PC-9 (cell line): ENCODE measurements around the gene FICD. TPM values are rescaled to one million over a fixed set of nuclear protein-coding genes. Genes with fewer than 3 reads are reported as not detected.

Experiments used
- BruUV-seq: library from RNA; stranded (reverse); fragments of 400-500 nt; replicated peaks from 2 replicates; lab custom pipeline; 2021; lab: Mats Ljungman, UMichigan
- CTCF ChIA-PET: fragments of 300-600 bp; sonication (Branson Sonifier 250); formaldehyde crosslinking; loops from one replicate; lab custom pipeline; 2022; ENCODE audit warnings: antibody characterized with exemption; lab: Charles Lee
- POLR2A ChIA-PET: fragments of 300-600 bp; sonication (Branson Sonifier 250); formaldehyde crosslinking; loops from one replicate; lab custom pipeline; 2022; ENCODE audit warnings: antibody characterized with exemption; ENCODE audit not compliant: unreplicated experiment; lab: Charles Lee
- DNase-seq, 2 experiments: peaks; one replicate each; pipeline versions ENCODE4 v3.0.0 to v3.0.0-alpha.2; 2015 to 2022; ENCODE audit warnings: mixed read lengths in 1 of 2
- H2AFZ ChIP-seq: fragments of 200-600 bp; sonication (generic); 2 replicates; pipeline ENCODE4 v1.8.1; 2017; ENCODE audit warnings: antibody characterized with exemption
- H3F3A ChIP-seq: fragments of 200-600 bp; sonication (generic); 2 replicates; pipeline ENCODE4 v1.8.1; 2017; ENCODE audit warnings: antibody characterized with exemption, mild to moderate bottlenecking, low read depth; ENCODE audit not compliant: insufficient read depth
- H3K27ac ChIP-seq: fragments of 200-600 bp; sonication (generic); 2 replicates; pipeline ENCODE4 v1.6.1; 2016; ENCODE audit warnings: mixed run types
- H3K27me3 ChIP-seq: fragments of 200-600 bp; sonication (generic); 2 replicates; pipeline ENCODE4 v1.6.1; 2016; ENCODE audit warnings: low read depth, mixed run types; ENCODE audit not compliant: insufficient read depth
- H3K36me3 ChIP-seq: fragments of 200-600 bp; sonication (generic); 2 replicates; pipeline ENCODE4 v1.6.1; 2016; ENCODE audit warnings: low read depth, mixed run types
- H3K4me1 ChIP-seq: fragments of 200-600 bp; sonication (generic); replicated peaks from 2 replicates; pipeline ENCODE4 v1.6.1; 2016; ENCODE audit warnings: mixed run types; ENCODE audit not compliant: insufficient read depth
- H3K4me2 ChIP-seq: fragments of 200-600 bp; sonication (generic); 2 replicates; pipeline ENCODE4 v1.6.1; 2017; ENCODE audit warnings: mixed run types
- H3K4me3 ChIP-seq: fragments of 200-600 bp; sonication (generic); 2 replicates; pipeline ENCODE4 v1.6.1; 2016; ENCODE audit warnings: mixed run types
- H3K79me2 ChIP-seq: fragments of 200-600 bp; sonication (generic); 2 replicates; pipeline ENCODE4 v1.6.1; 2017; ENCODE audit warnings: low read depth, mixed run types
- H3K9me2 ChIP-seq: fragments of 200-600 bp; sonication (generic); 2 replicates; pipeline ENCODE4 v1.8.1; 2017; ENCODE audit warnings: mild to moderate bottlenecking; ENCODE audit not compliant: insufficient read depth
- H3K9me3 ChIP-seq: fragments of 200-600 bp; sonication (generic); 2 replicates; pipeline ENCODE4 v1.8.1; 2016; ENCODE audit warnings: low read depth; ENCODE audit not compliant: insufficient read depth
- H4K20me1 ChIP-seq: fragments of 200-600 bp; sonication (generic); 2 replicates; pipeline ENCODE4 v1.8.1; 2017; ENCODE audit not compliant: insufficient read depth
- EZH2 ChIP-seq: fragments of 200-600 bp; sonication (generic); IDR thresholded peaks from 2 replicates; pipeline ENCODE4 v1.8.0; 2017; ENCODE audit warnings: antibody characterized with exemption, low read depth
- intact Hi-C: fragments of 100-400 bp; cut with micrococcal nuclease; formaldehyde crosslinking; loops from one replicate; pipeline ENCODE4 v1.10.0; 2022; ENCODE audit not compliant: unreplicated experiment
- total RNA-seq: library from RNA; stranded (reverse); gene quantifications from 2 replicates; pipeline ENCODE4 v1.2.3, GENCODE V29; 2021
- TF ChIP-seq, protein P1 (sequence below): fragments of 200-600 bp; sonication (generic); conservative IDR thresholded peaks from 2 replicates; pipeline ENCODE4 v1.6.1; 2017; ENCODE audit warnings: mixed run types, antibody characterized with exemption, mild to moderate bottlenecking, moderate library complexity

Gene FICD
- total RNA-seq, 1 experiment from 2014 or later, result 1.9 TPM

DNA sequence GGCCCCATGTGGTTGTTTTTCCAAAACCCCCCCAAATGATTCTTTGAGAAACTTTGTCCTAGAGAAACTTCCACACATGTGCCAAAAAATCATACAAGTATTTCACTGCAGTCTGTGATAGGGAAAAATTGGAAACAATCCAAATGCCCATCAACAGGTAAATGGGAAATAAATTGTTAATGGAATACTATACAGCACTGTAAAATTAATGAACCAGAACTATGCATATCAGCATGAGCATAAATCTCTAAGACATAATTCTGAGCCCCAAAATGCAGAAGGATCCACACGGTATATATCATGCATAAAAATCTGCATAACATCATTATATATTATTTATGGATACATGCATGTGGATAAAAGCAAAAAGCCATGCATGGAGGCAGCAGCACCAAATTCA is 5.3 kb upstream of the FICD start:
- Histone ChIP-seq H3F3A (peaks cover 4% of the 10 kb centered on the region; the same call in 1 of the 2 replicates), H3K4me2 (no peak overlapping the region), H3K4me1 (0 out of 2 replicates have a peak, but pooled peaks cover 5% of the 10 kb centered on the region), H3K27me3 (peaks cover 17% of the 10 kb centered on the region), H3K27ac (no peak overlapping the region), H3K9me2 (no peaks in the 10 kb centered on the region), H3K4me3 (no peak overlapping the region), H3K36me3 (no peaks in the 10 kb centered on the region), H3K9me3 (no peaks in the 10 kb centered on the region), H2AFZ (no peak overlapping the region), H3K79me2 (no peaks in the 10 kb centered on the region), H4K20me1 (no peaks in the 10 kb centered on the region)
- TF ChIP-seq EZH2, result no peak
- TF ChIP-seq, protein P1, sequence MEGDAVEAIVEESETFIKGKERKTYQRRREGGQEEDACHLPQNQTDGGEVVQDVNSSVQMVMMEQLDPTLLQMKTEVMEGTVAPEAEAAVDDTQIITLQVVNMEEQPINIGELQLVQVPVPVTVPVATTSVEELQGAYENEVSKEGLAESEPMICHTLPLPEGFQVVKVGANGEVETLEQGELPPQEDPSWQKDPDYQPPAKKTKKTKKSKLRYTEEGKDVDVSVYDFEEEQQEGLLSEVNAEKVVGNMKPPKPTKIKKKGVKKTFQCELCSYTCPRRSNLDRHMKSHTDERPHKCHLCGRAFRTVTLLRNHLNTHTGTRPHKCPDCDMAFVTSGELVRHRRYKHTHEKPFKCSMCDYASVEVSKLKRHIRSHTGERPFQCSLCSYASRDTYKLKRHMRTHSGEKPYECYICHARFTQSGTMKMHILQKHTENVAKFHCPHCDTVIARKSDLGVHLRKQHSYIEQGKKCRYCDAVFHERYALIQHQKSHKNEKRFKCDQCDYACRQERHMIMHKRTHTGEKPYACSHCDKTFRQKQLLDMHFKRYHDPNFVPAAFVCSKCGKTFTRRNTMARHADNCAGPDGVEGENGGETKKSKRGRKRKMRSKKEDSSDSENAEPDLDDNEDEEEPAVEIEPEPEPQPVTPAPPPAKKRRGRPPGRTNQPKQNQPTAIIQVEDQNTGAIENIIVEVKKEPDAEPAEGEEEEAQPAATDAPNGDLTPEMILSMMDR, result no peak
- intact Hi-C loops, result loop anchor here (5.0 to 10.0 kb wide), 3 partner anchors 105 to 593 kb away; no protein-coding TSS in a partner anchor
- BruUV-seq, result no TSS peak
- no peak for DNase-seq
- ChIA-PET CTCF (no interaction called here), POLR2A (no interaction called here)

DNA sequence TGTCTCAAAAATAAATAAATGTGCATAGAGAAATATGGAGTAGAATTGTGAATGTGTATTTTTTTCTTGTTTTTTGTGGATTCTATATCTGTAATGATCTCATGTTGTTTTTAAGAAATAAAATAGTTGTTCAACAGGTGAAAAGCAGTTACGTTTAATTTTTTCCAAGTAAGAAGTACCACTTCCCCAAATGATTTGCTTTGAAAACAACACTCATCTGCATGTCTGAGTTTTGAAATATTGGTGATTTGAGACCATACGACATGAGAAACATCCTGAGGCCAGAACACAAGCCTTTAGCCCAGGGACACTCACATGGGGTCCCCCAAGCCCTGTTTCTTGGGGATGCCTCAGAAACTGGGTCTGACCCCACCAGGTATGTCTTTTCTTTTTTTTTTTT is 4.2 kb upstream of the FICD start:
- no TSS peak for BruUV-seq
- Histone ChIP-seq H3K9me3 (no peaks in the 10 kb centered on the region), H3K4me1 (peaks cover 5% of the 10 kb centered on the region; the same call in 1 of the 2 replicates), H3K4me3 (no peak overlapping the region), H4K20me1 (no peaks in the 10 kb centered on the region), H3K4me2 (no peak overlapping the region), H3K36me3 (no peaks in the 10 kb centered on the region), H3F3A (peaks cover 4% of the 10 kb centered on the region; the same call in 1 of the 2 replicates), H3K9me2 (no peaks in the 10 kb centered on the region), H3K79me2 (no peaks in the 10 kb centered on the region), H3K27ac (no peak overlapping the region), H3K27me3 (peaks cover 8% of the 10 kb centered on the region), H2AFZ (no peak overlapping the region)
- intact Hi-C loops, result loop anchor here (5.0 to 10.0 kb wide), 3 partner anchors 104 to 594 kb away; no protein-coding TSS in a partner anchor
- no peak for DNase-seq
- ChIA-PET CTCF (interaction anchor here (0.7 kb wide), 1 partner anchor 1639 kb away, joined by 7 read pairs; no protein-coding TSS in a partner anchor), POLR2A (no interaction called here)
- TF ChIP-seq, protein P1, result no peak
- TF ChIP-seq EZH2, result no peak

DNA sequence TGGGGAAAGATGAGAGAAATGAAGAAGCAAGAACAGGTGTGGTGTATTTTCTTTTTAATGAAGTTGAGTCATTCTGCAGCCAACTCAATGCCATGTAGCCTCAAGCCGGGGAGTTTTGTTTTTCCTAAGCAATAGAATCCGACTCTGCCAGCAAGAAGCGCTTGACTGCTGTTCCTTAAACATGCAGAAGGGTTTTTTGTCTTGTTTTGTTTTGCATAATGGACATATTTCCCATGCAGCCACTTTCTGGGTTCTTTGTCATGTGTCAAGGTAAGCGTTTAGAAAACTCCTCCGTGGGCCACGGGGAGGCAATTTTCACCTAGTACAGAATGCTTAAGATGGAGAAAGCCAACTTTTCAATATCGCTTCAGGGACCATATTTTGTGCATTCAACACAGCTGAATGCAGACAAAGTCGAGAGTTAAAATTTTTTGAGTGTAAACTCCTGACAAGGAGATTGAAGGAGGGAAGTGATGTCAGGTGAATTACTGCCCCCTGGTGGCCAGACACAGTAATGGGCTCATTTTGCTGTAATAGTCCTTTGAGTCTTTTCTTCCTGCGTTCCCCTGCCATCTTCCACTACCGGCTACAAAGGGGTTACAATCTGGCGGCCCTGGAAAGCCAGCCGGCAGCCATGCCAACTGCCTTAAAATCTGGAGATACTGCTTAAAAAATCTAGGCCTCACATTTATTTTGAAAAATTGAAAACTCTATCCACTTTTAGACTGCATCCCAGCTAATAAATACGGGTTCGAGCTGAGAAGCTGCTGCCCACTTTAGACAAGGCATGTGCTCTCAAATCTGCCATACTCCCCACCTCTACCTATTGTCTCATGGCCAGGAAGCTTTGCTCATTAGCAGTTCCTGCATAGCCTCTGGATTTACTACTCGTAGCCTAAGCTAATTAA is 3.2 kb upstream of the FICD start:
- ChIA-PET CTCF (interaction anchor here (0.7 to 1.2 kb wide), 4 partner anchors 519 to 1640 kb away, joined by 3 to 7 read pairs (median 4); no protein-coding TSS in a partner anchor), POLR2A (no interaction called here)
- no peak overlapping the region for H3K4me3 ChIP-seq
- peaks cover 11% of the 10 kb centered on the region; the same call in 1 of the 2 replicates for H3K4me1 ChIP-seq
- no peaks in the 10 kb centered on the region; the same call in 1 of the 2 replicates for H3K36me3 ChIP-seq
- BruUV-seq, result no TSS peak
- peaks cover 4% of the 10 kb centered on the region; the same call in 1 of the 2 replicates for H3F3A ChIP-seq
- H3K79me2 ChIP-seq, result no peaks in the 10 kb centered on the region; the same call in 1 of the 2 replicates
- intact Hi-C loops, result loop anchor here (1.0 to 10.0 kb wide), 4 partner anchors 103 to 595 kb away; no protein-coding TSS in a partner anchor
- no peak overlapping the region for H3K4me2 ChIP-seq
- no peaks in the 10 kb centered on the region for H3K27me3 ChIP-seq
- no peaks in the 10 kb centered on the region for H3K9me2 ChIP-seq
- no peak overlapping the region for H2AFZ ChIP-seq
- peak in 1 of 2 experiments; percentile 53 for DNase-seq
- no peak overlapping the region for H3K27ac ChIP-seq
- TF ChIP-seq, protein P1, result peak; percentile 90
- TF ChIP-seq EZH2, result no peak
- no peaks in the 10 kb centered on the region for H3K9me3 ChIP-seq
- no peaks in the 10 kb centered on the region for H4K20me1 ChIP-seq
